GM18861 (cell line): ENCODE results near the gene FCGR3A.
"Not testable (repeated sequence)": the region's sequence is repeated elsewhere in the genome, so short reads cannot be mapped to it uniquely, and the experiment has no call there.

ENCODE experiments used
- ATAC-seq: cut with Tn5 transposase; IDR thresholded peaks from one replicate; pipeline ENCODE4 v1.9.1; 2021; ENCODE audit not compliant: unreplicated experiment

FCGR3A gene

DNA sequence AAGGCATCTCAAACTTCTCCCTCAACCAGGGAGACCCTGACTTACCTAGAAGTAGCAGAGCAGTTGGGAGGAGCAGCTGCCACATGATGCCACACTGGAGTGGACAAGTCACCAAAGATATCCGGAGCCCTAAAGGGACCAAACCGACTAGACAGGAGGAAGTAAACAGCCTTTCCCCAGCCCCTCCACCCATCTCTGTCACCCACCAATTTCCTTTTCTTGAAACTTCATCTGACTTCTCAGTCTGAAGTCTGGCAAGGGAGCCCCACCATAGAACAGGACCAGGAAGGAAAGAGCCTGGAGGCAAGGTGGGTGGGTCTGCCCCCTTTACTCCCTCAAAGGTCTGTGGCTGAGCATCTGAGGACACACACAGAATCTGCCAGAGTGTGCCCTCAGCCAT, at the start of gene FCGR3A:
Gene FCGR3A, minus strand, starts transcription at position 167 of the 400 bp plus-strand sequence. Its CDS starts 82 bp downstream, at position 85.
- ATAC-seq, result no peak

DNA sequence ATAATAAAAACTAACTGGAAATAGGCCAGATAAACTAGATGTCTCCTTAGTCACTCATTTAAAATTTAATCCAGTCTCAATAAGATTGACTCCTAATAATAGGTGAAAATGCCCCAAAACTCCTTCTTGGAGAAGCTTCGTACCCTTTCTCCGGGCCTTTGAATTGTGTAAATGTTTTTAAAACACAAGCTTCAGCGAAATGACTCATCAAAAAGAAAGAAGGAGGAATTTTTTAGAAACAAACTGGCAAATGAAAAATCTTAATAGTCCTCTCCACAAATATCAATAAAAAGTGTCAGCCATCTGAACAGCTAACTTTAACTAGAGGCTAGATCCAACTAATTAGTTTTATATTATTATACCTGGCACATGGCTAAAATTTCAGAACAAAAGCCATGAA, 47.5 kb upstream of the FCGR3A start:
- ATAC-seq, result not testable (repeated sequence)

DNA sequence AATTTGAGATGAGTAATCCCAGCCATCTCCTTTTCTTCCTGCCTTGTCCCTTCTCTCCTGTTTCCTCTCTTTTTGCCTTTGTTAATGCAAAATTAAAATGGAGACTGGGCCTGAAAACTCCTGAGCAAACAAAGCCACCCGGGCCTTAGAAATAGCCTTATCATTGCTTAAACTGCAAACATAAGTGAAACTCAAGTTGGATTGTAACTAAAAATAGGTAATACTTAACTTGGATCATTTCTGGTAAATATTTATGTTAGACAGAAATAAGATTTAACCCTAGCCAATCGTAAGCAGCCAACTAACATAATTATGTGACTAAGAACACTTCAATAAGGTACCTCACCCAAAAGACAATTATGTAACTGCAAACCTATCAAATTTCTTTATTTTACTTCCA, 46.0 kb upstream of the FCGR3A start:
- not testable (repeated sequence) for ATAC-seq

DNA sequence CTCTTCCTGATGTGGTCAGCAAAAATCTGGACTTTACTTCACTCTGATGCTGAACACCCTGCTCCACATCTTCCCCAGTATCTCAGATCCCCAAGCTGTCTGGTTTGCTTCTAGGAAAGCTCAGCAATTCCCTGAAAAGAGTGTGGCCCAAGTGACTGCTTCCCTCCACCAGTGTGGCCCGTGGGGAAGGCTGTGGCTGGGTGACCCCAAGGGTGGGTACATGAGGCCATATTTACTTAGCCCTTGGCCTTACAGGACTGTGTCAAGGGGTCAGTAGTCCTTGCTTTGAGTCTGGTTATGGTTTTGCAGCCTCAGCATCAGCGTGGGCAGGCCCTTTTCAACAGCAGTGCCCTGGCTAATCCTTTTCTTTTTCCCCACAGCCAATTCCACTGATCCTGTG, 45.6 kb upstream of the FCGR3A start:
- ATAC-seq, result not testable (repeated sequence)

DNA sequence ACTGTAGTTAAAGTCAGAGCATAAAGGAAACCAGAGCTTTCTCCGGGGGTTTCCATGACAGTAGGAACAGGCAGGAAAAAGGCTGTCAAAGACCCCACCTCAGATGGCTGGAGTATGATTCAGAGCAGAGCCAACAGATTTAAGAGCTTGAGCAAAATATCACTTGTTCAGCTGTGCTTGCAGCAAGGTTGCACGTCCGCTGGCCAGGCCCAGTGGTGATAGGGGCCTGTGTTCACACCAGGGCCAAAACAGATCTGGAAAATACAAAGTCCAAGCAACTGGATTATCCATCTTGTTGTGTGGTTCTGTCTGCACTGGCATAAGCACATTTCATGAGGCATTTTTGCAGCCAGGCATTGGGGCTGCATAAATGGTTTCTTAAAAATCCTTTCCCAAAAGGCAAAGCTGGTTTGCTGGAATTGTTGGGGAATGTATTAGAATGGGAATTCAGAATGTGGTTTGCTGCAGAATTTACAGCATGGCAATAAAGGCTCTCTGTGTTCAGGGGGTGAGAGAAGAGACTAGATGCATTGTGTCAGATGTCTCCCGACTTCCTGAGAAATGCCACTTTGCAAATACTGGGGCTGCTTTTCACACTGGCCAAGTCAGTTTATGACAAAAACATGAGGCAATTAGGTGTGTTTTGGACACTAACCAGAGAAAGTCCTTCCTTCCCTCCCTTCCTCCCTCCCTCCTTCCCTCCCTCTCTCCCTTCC, 44.8 kb upstream of the FCGR3A start:
- not testable (repeated sequence) for ATAC-seq

DNA sequence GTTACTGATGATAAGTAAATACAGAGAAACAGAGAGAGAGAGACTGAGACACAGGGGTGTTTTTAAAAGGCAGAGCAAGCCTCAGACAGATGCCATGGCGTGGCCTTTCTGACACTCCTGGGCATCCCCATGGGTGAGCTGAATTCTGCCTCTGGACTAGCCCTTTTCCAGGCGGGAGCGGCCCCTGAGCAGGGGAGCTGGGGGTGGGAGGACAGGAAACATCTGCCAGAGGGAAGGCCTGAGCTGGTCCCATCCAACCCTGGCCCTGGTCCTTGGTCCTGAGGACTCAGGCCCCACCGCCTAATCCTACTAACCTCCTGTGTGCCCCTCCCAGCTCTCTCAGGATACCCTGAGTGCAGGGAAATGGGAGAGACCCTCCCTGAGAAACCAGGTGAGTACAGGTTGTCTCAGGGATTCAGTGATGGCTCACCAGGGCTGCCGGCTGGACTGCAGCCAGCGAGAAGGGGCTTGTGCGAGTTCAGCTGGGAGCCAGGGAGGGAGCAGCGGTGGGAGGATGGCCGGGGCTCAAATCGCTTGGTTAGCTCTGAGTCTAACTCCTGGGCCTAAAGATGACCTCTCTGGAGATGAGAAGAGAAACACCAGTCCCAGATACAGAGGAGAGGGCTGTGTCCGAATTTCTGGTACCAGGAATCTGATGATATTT, 43.6 kb upstream of the FCGR3A start:
- not testable (repeated sequence) for ATAC-seq

DNA sequence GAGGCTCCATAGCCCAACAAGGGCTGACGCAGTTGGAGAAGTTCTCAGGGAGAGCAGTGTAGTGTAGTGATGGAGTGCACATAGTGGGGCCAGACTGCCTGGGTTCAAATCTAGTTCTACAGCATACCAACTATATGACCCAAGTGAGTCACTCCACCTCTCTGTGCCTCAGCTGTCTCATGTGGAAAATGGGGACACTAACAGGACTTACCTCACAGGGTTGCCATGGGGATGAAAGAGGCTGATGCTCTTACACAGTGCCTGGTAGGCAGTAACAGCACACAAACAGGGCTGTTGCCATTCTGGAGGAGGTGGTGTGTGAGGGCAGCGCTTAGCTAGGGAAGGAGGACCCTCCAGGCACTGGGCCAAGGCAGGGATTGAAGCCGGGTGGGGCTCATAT, 43.0 kb upstream of the FCGR3A start:
- not testable (repeated sequence) for ATAC-seq

DNA sequence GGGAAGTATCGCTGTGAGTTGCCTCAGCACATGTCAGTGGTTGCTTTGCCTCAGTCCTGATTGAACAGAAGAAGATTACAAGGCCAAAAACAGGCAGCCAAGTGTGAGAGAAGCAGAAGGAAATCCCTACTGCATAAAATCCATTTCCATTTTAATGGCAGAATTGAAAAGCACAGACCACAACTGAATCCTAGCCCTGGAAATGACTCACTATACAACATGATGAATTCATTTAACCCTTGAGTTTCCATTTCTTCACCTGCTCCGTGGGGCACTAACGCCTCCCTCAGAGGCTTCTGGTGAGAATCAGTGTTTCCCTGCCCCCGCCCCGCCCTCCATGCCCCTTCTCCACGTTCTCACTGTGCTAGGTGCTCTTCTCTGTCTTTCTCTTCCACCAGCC, 40.3 kb upstream of the FCGR3A start:
- ATAC-seq, result not testable (repeated sequence)

DNA sequence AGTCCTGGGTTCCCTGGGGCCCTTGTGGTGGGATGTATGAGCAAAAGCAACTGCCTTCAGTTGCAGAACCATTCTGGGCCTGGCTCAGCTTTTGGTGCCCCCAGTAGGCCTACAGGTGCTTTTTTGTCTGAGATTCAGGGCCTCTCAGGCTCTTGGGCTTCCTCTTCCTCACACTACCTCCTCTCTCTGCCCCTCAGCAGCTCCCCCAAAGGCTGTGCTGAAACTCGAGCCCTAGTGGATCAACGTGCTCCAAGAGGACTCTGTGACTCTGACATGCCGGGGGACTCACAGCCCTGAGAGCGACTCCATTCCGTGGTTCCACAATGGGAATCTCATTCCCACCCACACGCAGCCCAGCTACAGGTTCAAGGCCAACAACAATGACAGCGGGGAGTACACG, 39.7 kb upstream of the FCGR3A start:
- ATAC-seq, result not testable (repeated sequence)

DNA sequence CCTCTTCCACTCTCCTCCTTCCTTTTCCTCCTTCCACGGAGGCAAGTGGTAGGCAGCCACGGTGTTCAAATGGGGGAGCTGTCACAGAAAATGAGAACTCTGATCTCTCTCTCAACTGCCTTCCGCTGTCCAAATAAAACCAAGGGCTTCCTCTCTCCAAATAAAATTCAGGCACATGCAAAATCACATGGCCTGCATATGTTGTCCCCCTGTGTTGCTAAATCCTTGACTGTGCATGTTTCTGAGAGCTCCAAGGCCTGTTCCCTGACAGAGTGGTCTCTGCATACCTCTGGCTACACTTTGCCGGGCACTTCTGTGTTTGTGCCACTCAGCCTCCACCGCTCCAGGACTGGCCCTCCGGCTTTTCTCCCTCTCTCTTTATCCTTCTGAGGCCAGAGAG, 39.0 kb upstream of the FCGR3A start:
- not testable (repeated sequence) for ATAC-seq

DNA sequence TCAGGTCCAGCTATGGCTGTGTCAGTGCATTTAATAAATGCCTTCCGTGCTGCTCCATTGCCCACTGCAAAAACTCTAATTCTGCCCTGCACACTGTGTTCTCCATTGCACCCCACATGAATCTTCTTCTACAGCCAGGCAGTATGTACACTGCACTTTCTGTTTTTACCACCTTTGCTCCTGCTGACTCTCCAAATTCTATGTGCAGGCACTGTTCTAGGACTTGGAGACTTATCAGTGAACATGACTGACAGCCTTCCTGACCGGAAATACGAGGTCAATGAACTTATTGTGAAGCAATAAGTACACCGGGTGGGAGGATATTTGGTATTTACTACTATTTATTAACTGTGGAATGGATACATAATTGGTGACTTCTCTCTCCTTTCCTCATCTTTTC, 33.3 kb upstream of the FCGR3A start:
- ATAC-seq, result not testable (repeated sequence)

DNA sequence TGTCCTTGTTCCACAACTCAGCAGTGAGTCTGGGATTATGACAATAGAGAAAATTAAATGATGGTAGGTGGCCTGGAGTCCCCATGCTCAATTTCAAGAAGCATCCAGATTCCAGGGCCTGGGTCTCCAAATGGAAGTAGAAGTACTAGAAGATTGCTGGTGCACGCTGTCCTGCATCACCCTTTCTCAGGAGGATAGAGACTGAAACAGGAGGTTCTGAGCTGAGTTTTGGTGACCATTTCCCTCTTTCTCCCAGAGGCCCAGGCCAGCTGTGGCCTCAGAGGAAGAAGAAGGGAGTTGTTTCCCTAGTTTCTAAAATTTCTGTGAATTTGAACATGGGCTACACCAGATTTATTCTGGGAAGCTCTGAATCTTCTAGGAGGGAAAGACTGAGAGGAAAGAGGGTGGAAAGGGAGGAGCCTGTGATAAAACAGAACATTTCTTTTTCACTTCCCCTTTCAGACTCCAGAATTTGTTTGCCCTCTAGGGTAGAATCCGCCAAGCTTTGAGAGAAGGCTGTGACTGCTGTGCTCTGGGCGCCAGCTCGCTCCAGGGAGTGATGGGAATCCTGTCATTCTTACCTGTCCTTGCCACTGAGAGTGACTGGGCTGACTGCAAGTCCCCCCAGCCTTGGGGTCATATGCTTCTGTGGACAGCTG, 31.4 kb upstream of the FCGR3A start:
- peak; percentile 59 for ATAC-seq

DNA sequence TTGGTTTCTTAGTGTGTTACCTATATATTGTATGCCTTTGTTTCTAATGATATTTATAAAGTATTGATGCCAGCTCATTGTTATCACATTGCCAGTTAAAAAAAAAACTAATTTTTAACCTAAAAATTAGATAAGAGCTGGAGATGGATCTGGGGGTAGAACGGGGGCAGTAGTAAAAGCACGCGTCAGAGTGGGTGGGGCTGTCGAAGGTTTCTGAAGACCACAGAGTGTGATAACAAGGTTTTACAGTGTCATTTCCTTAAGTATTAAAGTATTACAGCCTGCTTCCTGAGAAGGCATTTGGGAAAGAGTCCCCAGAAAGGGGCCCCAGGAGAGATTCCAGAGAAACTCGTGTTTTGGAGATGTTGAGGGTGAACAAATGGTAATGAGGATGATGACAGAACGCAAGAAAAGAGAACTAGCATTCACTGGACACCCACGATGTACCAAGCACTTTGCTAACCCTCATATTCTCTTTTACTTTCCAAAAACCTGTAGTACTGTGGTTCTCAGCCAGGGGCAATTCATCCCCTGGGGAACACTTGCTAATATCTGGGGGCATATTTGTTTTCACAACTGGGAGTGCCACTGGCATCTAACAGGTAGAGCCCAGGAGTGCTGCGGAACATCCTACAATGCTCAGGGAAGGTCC, 30.4 kb upstream of the FCGR3A start:
- not testable (repeated sequence) for ATAC-seq

DNA sequence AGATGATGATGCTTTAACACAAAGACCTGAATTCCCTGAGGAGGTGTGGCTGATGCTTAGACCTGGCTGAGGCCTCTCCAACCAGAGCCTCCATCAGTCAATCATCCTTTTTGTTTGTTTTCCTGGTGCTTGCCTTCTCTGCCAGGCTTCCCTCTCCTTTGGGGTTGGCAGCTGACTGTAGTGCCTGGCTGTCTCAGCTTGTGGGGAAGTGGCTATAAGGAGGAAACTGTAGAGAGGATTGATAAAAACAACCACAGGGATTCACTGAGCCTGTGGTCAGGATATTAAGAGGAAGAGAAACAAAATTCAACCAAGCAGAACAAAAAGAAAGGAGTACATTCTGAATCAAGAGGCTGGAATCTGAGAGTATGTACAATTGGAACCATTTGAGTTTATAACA, 27.1 kb upstream of the FCGR3A start:
- not testable (repeated sequence) for ATAC-seq

DNA sequence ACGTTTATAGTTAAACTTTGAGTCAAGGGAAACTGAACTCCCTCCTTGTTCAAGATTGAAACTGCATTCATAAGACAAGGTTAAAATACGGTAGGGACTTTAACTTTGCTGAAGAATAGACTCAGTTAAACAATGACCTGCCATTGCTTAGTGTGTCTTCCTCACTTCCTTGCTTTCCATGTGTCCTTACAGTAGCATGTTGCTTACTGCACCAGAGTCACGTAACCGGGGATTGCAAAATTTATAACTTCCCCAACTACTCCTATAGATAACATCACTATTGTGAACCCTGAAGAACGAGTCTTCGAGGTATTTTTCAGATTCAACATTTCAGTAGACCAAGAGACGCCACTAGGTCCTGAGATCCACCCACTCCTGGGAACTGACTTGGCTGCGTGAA, 22.1 kb upstream of the FCGR3A start:
- ATAC-seq, result not testable (repeated sequence)

DNA sequence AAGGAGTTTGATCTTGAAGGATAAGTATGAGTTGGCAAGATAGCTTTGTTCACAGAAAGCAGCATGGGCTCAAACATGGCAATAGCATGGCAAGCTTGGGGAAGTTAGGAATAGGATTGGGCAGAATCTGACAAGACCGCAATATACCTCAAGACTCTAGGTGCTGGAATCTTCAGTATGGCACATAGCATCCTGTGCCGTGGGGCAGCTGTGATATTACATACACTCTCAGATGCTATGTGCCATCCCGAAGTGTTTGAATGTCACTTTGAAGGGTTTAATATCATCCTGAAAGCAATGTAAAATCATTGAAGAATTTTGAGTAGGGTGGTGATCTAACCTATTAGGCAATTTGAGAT, 17.0 kb upstream of the FCGR3A start:
- not testable (repeated sequence) for ATAC-seq

DNA sequence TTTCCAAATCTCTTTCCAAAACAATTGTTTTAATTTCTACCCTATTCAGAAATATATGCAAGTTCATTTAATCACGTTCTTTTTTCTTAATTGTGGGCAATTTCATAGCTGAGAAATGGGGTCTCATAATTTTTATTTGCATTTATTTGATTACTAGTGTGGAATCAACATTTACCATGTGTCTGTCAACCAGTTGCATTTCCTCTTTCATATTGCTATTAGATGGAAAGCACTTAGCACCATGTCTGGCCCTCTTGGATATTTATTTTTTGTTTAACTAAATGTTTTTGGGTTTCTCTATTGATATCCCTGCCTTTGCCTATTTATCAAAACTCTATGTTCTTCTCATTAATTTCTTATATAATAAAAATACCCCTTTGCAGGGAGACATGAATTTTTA, 13.9 kb upstream of the FCGR3A start:
- not testable (repeated sequence) for ATAC-seq

DNA sequence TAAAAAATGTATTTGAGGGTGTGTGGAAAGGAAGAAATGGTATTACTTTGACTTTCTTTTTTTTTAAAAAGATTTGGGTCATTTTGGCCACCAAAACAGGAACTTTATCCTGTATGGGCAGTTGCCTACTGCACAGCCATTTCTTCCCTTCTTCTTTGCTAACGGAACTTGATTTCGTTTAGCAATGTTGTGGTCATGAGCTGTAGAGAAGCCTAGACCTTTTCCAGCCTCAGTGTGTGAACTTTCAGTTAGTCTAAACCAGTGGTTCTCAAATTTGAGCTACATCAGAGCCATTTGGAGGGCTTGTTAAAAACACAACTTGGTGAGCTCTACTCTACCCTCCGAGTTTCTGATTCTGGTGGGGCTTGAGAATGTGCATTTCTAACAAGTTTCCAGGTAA, 12.8 kb upstream of the FCGR3A start:
- not testable (repeated sequence) for ATAC-seq

DNA sequence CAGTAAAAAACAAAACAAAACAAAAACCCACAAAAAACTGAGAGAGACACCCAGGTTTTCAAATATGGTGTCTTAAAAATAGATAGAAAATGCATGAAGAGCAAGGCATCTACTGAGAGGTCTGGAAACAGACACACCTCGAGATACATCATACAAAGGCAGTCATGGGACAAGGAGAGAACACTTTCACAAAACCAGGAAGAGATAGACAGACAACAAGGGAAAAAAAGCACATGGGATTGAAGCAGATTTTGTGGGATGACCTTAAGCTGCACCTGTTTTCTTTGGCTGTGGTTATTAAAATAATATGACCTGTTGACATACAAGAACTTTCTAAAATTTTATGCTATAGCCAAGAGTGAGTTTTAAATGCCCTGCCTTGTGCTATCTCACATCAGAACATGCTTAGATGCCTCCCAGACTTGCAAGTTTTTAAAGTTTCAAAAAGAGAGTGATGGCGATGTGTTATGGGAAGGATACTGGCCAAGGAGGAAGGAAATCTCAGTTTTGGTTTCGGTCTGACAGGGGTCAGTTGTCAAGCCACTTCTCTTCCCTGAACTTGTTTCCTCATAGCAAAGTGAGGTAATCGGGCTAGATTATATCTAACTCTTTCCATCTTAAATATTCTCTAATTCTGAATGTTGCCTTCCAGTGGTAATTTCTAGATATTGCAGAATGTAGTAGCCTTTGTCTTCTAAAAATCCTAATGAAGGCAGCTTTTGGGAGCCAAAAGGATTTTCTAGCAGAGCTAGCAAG, 11.5 kb upstream of the FCGR3A start:
- not testable (repeated sequence) for ATAC-seq

DNA sequence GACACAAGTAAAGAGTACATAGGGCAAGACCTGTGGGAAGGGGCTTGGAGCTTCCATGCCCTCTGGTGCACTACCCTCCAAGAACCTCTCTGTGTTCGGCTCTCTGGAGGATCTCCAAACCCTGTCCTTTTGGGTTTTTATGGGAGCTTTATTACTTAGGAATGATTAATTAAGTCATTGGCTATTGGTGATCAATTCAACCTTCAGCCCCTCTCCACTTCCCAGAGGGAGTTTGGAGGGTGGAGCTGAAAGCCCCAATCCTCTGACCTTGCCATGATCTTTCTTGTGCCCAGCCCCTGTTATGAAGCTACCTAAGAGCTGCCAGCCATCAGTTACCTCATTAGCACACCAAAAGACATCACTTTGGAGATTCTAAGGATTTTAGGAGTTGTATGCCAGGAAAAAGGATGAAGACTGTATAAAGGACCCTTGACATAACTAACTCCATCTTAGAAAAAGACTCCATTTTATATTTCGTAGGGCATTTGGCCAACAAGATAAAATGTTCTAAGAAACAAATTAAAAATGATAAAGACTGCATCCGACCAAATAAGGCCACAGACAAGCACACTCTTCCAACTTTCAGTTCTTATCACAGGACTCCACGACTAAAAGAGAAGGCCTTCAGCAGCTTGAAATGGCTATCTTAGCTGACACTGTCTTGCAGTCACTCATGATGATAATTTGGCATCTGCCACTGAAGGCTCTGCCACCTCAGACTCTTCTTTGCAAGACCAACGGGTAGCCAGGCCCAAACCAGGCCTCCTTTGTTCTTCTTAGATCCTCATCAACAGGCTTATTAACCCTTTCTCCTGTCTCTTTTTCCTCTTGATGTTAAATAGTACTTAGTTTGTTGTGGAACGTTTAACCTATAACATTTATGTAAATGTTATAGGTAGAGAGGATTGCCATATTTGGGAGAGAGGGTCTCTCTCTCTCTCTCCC, 8.2 kb upstream of the FCGR3A start:
- not testable (repeated sequence) for ATAC-seq
